ENCODE results near the gene ACOT13. TPM values are rescaled to one million over a fixed set of nuclear protein-coding genes. Genes with fewer than 3 reads are reported as not detected.

The ACOT13 gene
- total RNA-seq, result 6.6 and 6.8 TPM in 2 replicates

GRCh38 chr6:24666641-24667377, at the start of gene ACOT13, which contains the start of gene TDP2:
ACOT13 (plus strand) TSS chr6:24667077; CDS start chr6:24667264, 187 bp downstream.
TDP2 (minus strand) TSS chr6:24666899; CDS start chr6:24666862, 37 bp downstream.

GRCh38 chr6:24719125-24719971, 52.5 kb downstream of the ACOT13 start, which contains the start of gene C6orf62:
C6orf62 (minus strand) TSS chr6:24719154; CDS start chr6:24718668, 486 bp downstream.

Other genes with a start within 250 kb of the ACOT13 start
- 0.18 and 0.19 TPM in 2 replicates for gene GPLD1, start 177.5 kb upstream of the ACOT13 start, total RNA-seq
- gene ALDH5A1, start 172.1 kb upstream of the ACOT13 start, total RNA-seq, result 0.27 and 0.56 TPM in 2 replicates
- gene KIAA0319, start 20.9 kb upstream of the ACOT13 start, total RNA-seq, result under 0.01 TPM in 1 of 2 replicates, not detected in the other
- gene TDP2, start 178 bp upstream of the ACOT13 start, total RNA-seq, result 24.7 and 26.4 TPM in 2 replicates
- 65.4 and 86.5 TPM in 2 replicates for gene C6orf62, start 52.1 kb downstream of the ACOT13 start, total RNA-seq
- 21.6 and 28.3 TPM in 2 replicates for gene GMNN, start 107.9 kb downstream of the ACOT13 start, total RNA-seq
- gene ARMH2, start 131.8 kb downstream of the ACOT13 start, total RNA-seq, result not detected in 2 replicates

All from endothelial cell of coronary artery (primary cell).